GM03348 (cell line): ENCODE measurements around the gene PPP4R1.
"Not testable (repeated sequence)": the region's sequence is repeated elsewhere in the genome, so short reads cannot be mapped to it uniquely, and the experiment has no call there.

ENCODE experiments used
- DNase-seq: peaks from one replicate; pipeline ENCODE4 v3.0.0; 2012; ENCODE audit warnings: low spot score

PPP4R1 gene, protein sequence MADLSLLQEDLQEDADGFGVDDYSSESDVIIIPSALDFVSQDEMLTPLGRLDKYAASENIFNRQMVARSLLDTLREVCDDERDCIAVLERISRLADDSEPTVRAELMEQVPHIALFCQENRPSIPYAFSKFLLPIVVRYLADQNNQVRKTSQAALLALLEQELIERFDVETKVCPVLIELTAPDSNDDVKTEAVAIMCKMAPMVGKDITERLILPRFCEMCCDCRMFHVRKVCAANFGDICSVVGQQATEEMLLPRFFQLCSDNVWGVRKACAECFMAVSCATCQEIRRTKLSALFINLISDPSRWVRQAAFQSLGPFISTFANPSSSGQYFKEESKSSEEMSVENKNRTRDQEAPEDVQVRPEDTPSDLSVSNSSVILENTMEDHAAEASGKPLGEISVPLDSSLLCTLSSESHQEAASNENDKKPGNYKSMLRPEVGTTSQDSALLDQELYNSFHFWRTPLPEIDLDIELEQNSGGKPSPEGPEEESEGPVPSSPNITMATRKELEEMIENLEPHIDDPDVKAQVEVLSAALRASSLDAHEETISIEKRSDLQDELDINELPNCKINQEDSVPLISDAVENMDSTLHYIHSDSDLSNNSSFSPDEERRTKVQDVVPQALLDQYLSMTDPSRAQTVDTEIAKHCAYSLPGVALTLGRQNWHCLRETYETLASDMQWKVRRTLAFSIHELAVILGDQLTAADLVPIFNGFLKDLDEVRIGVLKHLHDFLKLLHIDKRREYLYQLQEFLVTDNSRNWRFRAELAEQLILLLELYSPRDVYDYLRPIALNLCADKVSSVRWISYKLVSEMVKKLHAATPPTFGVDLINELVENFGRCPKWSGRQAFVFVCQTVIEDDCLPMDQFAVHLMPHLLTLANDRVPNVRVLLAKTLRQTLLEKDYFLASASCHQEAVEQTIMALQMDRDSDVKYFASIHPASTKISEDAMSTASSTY

DNA sequence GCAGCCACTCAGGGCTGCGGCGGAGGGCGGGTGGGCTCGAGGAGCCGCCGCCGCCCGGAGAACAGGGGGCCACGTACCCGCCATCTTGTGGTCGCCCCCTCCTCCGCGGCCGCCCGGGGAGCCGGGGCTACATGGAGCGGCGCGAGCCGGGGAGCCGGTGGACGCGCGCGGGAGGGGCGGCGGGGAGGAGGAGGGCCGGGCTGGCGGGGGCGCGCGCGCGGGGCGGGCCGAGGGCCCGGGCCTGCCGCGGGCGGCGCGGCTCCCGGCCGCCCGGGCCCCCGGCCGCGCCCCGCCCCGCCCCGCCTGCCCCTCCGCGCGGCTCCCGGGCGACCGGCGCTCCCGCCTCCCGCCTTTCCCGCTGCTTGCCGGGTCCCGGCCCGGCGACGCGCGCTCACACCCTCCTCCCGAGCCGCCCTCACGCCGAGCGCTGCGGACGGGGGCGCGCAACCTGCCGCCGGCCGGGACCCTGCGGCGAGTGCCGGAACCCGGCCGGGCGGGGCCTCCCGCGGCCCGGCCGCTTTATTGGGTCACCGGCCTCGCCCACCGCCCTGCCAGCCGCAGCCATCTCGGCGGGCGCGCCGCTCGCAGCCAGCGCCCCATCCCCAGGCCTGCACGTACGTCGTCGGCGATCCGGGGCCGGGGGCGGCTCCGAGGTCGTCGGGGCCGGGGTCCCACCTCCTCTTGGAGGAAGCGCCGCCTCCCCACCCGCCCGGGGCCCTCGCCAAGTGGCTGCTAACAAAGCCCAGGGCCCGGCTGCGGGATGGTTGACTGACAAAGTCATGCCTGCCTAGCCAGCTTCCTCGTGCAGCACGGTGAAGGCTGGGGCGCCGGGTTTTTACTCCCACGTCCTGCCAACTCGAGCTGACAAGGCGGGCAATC is at the start of gene PPP4R1:
Gene PPP4R1 (minus strand): TSS at position 159 of the 879 bp plus-strand sequence. CDS start 75 bp downstream, at position 84.
- peak; percentile 95 for DNase-seq

- no peak for DNase-seq
Measured at GRCh38 chr18:9663377-9663776, 49.0 kb upstream of the PPP4R1 start.

GRCh38 chr18:9661564-9661963 is 47.2 kb upstream of the PPP4R1 start:
- peak; percentile 47 for DNase-seq

- no peak for DNase-seq
Measured at GRCh38 chr18:9659499-9660375, 45.4 kb upstream of the PPP4R1 start.

DNA sequence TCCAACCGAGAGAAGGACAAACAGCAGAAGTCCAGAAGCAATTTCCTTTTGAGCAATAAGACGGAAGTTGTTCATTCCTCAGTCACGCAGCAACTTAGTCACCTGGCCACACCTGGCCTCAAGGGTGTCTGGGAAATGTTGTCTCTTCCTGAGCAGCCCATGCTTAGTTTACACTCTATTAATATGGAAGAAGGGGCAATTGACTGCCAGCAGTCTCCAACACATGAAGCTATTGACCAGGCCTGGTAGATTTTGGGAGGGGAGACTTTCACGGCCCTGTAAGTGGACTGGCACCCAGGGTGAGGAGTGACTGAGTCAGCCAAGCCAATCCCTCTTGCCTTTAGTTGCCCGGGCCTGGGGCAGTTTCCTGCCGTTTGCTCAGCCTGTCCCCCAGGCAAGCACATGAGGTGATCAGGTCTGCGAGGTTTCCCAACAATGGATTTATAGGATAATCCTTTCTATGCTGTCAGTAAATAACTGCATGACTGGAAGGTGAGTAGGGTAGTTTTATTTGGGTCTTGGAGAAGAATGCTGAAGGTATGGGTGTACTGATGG is 43.8 kb upstream of the PPP4R1 start:
- DNase-seq, result no peak

DNA sequence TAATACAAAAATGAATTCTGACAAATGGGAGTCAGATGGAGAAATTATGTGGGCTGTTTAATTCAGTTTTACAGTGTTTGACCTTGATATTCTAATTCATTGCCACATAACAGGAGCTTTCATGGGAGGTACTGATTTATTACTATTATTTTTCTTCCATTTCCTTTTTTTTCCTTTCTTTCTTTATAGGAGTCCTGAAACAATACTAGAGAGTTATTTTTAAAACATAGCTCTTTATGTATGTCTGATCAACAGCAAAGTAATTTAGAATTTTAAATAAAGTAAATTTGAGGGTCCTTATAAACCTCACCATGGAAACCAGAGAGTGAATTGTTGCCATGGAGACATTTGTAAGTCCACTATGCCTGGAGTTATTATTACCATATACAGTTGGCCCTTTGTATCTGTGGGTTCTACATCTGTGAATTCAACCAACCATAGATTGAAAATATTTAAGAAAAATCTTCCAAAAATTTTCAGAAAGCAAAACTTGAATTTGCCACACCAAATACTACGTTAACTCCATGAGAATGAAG is 40.9 kb upstream of the PPP4R1 start:
- no peak for DNase-seq

DNA sequence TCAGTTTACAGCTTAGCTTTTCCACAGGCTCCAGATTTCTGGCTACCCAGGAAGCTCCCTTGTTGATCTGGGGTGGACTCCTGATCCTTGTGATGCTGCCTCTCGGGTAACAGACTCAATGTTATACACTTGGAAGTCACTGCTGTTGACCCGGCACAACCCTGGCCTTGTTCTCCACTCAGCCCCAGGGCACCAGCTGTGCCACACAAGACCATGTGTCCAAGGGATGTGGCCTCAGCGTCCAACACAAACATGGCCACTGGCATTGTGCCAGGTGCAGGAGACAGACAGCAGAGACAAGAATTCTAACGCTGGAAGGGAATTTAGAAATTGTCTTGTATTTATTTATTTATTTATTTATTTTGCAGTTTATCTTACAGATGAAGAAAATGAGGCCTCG is 39.0 kb upstream of the PPP4R1 start:
- DNase-seq, result no peak

- DNase-seq, result no peak
Measured at GRCh38 chr18:9649164-9649540, 34.8 kb upstream of the PPP4R1 start.

DNA sequence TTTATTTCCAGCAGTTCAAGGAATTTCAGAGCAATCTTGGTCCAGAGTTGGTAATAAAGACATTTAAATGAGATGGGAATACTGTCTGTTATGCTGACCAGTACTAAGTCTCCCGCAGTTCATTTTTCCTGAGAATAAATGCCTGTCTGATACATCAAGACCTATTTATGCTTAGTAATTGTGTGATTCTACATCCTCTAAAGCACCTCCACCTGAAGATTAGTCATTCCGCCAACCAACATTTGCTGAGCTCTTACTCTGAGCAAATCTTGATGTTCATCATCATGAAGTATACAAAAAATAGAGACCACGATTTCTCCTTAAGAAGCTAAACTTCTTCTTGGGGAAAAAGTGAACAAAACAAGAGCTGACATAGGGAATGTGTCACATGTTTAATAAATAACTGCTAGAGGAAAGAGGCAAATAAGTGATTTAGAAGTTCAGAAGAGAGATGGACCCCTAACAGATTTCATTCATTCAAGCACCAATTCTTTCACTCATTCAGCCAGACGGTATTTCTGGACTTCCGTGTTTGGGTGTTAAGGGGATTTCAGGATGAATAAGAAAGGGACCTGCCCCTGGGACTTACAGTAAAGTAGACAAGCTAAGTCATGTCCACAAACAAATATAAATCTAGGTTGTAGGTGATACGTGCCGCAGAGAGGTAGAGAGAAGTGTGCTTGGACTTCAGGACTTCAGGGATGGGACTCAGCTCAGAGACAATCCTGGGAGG is 34.2 kb upstream of the PPP4R1 start:
- no peak for DNase-seq

- no peak for DNase-seq
Measured at GRCh38 chr18:9647496-9648323, 33.4 kb upstream of the PPP4R1 start.

GRCh38 chr18:9643549-9643948 is 29.2 kb upstream of the PPP4R1 start:
- peak; percentile 88 for DNase-seq

GRCh38 chr18:9642799-9643462 is 28.6 kb upstream of the PPP4R1 start:
- DNase-seq, result no peak

DNA sequence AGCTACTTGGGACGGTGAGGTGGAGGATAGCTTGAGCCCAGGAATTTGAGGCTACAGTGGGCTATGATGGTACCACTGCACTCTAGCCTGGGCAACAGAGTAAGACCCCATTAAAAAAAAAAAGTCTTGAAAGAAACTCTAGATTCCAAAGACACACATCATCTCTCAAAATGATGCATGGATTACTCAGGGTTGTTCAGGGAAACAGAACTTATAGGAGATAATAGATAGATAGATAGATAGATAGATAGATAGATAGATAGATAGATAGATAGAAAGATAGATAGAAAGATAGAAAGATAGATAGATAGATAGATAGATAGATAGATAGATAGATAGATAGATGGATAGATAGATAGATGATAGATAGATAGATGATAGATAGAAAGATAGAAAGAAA is 26.7 kb upstream of the PPP4R1 start:
- DNase-seq, result not testable (repeated sequence)

DNA sequence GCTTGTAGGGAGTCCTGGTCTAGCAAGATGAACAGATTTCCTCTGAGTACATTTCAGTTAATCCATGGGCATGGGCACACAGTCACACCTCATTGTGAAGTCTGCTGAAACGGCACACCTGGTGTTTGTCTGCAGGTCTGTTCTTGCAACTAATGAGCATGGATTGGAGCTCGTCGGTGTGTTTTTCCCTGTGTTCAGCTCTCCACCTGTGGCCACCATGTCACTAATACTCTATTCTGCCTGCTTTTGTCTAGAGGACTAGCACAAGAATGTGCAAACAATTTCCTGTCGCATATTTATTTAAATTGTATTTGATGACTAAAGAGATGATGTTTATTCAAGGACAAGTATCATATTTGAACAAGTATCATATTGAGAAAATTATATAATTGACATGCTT is 24.5 kb upstream of the PPP4R1 start:
- DNase-seq, result no peak

DNA sequence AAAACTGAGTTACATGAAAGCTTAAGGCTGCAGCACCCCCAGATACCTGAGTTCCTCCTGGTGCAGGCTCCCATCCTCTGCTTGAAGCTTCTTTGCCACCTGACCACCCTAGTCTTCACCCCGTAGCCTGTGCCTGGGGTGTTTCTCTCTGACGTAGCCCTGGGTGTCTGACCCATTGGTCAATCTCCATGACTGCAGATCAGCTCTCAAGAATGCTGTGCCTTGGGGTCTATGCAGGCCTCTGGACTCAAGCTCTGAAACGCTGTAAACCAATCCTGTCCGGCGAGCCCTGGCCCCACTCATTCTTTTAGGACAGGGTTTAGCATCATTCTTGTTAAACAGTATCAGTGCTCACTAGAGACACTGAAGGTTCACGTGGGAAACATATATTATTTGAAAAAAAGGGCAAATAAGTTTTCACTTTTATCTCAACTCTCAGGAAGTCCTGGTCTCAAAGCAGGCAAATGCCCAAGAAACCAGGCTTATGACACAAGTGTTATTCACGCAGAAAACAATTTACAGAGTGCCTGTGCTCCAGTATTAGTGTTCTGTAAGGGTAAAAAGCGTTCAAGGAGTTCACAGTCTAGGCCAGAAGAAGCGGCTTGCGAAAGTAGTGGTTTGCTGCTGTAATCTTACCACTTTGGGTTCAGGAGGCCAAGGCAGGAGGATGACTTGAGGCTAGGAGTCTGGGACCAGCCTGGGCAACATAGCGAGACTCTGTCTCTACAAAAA is 22.8 kb upstream of the PPP4R1 start:
- DNase-seq, result no peak

DNA sequence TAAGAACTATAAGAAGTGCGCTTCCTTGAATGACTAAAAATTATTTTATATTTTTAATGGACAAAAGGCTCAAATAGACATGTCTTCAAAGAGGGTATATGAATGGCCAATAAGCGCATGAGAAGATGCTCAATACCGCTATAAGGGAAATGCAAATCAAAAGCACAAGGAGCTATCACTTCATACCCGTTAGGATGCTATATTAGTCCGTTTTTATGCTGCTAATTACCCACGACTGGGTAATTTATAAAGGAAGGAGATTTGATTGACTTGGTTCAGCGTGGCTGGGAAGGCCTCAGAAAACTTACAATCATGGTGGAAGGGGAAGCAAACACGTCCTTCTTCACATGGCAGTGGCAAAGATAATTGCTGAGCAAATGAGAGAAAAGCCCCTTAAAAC is 20.5 kb upstream of the PPP4R1 start:
- DNase-seq, result no peak

GRCh38 chr18:9631814-9632496 is 17.6 kb upstream of the PPP4R1 start:
- peak; percentile 59 for DNase-seq
